HEK293 (cell line): ENCODE results near the gene PKM.
A peak's percentile ranks its signal among the peaks of the same experiment; 100 is the strongest.

Source experiments
- CTCF ChIA-PET: fragments of 350-600 bp; formaldehyde crosslinking; extraction: SDS; loops from one replicate; lab custom pipeline; 2021; ENCODE audit warnings: antibody characterized with exemption; lab: Yijun Ruan, JAX
- POLR2A ChIA-PET: fragments of 300-600 bp; formaldehyde crosslinking; extraction: SDS; loops from one replicate; lab custom pipeline; 2020; ENCODE audit warnings: antibody characterized with exemption, inconsistent platforms; lab: Yijun Ruan, JAX
- H3K27ac ChIP-seq: fragments of 200-500 bp; sonication (Bioruptor generic); 2 replicates; pipeline ENCODE4 v1.5.1; 2014; ENCODE audit warnings: low read depth, low read length, control low read depth, inconsistent platforms; ENCODE audit errors: extremely low read depth
- H3K36me3 ChIP-seq, 2 experiments: fragments of 200-500 bp in 1 of 2; sonication (Bioruptor generic) in 1 of 2; 1 replicate in 1 of 2; 2 replicates in 1 of 2; pipeline ENCODE4 v1.5.1; 2014 to 2017; ENCODE audit warnings: inconsistent platforms in 2 of 2, low read length in 2 of 2; ENCODE audit not compliant: control insufficient read depth in 2 of 2, insufficient read depth in 1 of 2
- H3K4me1 ChIP-seq: fragments of 200-500 bp; sonication (Bioruptor generic); 2 replicates; pipeline ENCODE4 v1.5.1; 2014; ENCODE audit warnings: mild to moderate bottlenecking, low read length, inconsistent platforms; ENCODE audit not compliant: control insufficient read depth, insufficient read depth
- H3K4me3 ChIP-seq: 2 replicates; pipeline ENCODE4 v1.5.1; 2011; ENCODE audit warnings: low read depth, mild to moderate bottlenecking, control low read depth, low read length, moderate library complexity
- H3K9me3 ChIP-seq: fragments of 200-500 bp; sonication (Bioruptor generic); 2 replicates; pipeline ENCODE4 v1.5.1; 2014; ENCODE audit warnings: low read depth, low read length, inconsistent platforms; ENCODE audit not compliant: control insufficient read depth, insufficient read depth
- MZF1 ChIP-seq: fragments of 450-650 bp; formaldehyde crosslinking; IDR thresholded peaks from 2 replicates; pipeline ENCODE4 v1.5.1; 2017; ENCODE audit warnings: missing biosample characterization, missing genetic modification characterization, borderline replicate concordance
- RBAK ChIP-seq: fragments of 450-650 bp; formaldehyde crosslinking; IDR thresholded peaks from 2 replicates; pipeline ENCODE4 v1.5.1; 2016; ENCODE audit warnings: missing biosample characterization, missing genetic modification characterization
- SCRT2 ChIP-seq: fragments of 450-650 bp; formaldehyde crosslinking; IDR thresholded peaks from 2 replicates; pipeline ENCODE4 v1.5.1; 2016; ENCODE audit warnings: missing biosample characterization, missing genetic modification characterization
- ZBTB1 ChIP-seq: fragments of 450-650 bp; formaldehyde crosslinking; IDR thresholded peaks from 2 replicates; pipeline ENCODE4 v1.5.1; 2016; ENCODE audit warnings: missing biosample characterization, missing genetic modification characterization
- ZBTB26 ChIP-seq: fragments of 450-650 bp; formaldehyde crosslinking; optimal IDR thresholded peaks from 2 replicates; pipeline ENCODE3; 2016; ENCODE audit warnings: missing biosample characterization, mild to moderate bottlenecking, missing genetic modification characterization
- ZBTB6 ChIP-seq: fragments of 450-650 bp; formaldehyde crosslinking; IDR thresholded peaks from 2 replicates; pipeline ENCODE4 v1.5.1; 2017; ENCODE audit warnings: missing biosample characterization, missing genetic modification characterization
- ZBTB8A ChIP-seq: fragments of 450-650 bp; formaldehyde crosslinking; IDR thresholded peaks from 2 replicates; pipeline ENCODE4 v1.5.1; 2016; ENCODE audit warnings: missing biosample characterization, missing genetic modification characterization
- ZFP69B ChIP-seq: fragments of 450-650 bp; formaldehyde crosslinking; IDR thresholded peaks from 2 replicates; pipeline ENCODE4 v1.5.1; 2016; ENCODE audit warnings: missing biosample characterization, missing genetic modification characterization
- ZNF23 ChIP-seq: fragments of 450-650 bp; formaldehyde crosslinking; IDR thresholded peaks from 2 replicates; pipeline ENCODE4 v1.5.1; 2016; ENCODE audit warnings: missing biosample characterization, missing genetic modification characterization, borderline replicate concordance
- ZNF341 ChIP-seq: fragments of 450-650 bp; formaldehyde crosslinking; IDR thresholded peaks from 2 replicates; pipeline ENCODE4; 2016; ENCODE audit warnings: low read depth, missing biosample characterization, missing genetic modification characterization
- ZNF394 ChIP-seq: fragments of 450-650 bp; formaldehyde crosslinking; IDR thresholded peaks from 2 replicates; pipeline ENCODE4 v1.5.1; 2016; ENCODE audit warnings: missing biosample characterization, missing genetic modification characterization, mild to moderate bottlenecking, moderate library complexity, borderline replicate concordance
- ZNF423 ChIP-seq: fragments of 450-650 bp; formaldehyde crosslinking; IDR thresholded peaks from 2 replicates; pipeline ENCODE4 v1.5.1; 2016; ENCODE audit warnings: missing biosample characterization, missing genetic modification characterization
- ZNF529 ChIP-seq: fragments of 450-650 bp; formaldehyde crosslinking; IDR thresholded peaks from 2 replicates; pipeline ENCODE4 v1.5.1; 2017; ENCODE audit warnings: missing genetic modification characterization, missing biosample characterization; ENCODE audit not compliant: insufficient replicate concordance
- ZNF555 ChIP-seq: fragments of 450-650 bp; formaldehyde crosslinking; conservative IDR thresholded peaks from 2 replicates; pipeline ENCODE4 v1.5.1; 2017; ENCODE audit warnings: missing biosample characterization, mild to moderate bottlenecking, missing genetic modification characterization, inconsistent platforms
- ZNF610 ChIP-seq: fragments of 450-650 bp; formaldehyde crosslinking; IDR thresholded peaks from 2 replicates; pipeline ENCODE4 v1.5.1; 2016; ENCODE audit warnings: missing biosample characterization, missing genetic modification characterization, borderline replicate concordance
- ZNF621 ChIP-seq: fragments of 450-650 bp; formaldehyde crosslinking; IDR thresholded peaks from 2 replicates; pipeline ENCODE4 v1.5.1; 2017; ENCODE audit warnings: missing biosample characterization, missing genetic modification characterization
- ZNF701 ChIP-seq: fragments of 450-650 bp; formaldehyde crosslinking; IDR thresholded peaks from 2 replicates; pipeline ENCODE4 v1.5.1; 2016; ENCODE audit warnings: missing biosample characterization, missing genetic modification characterization
- ZNF704 ChIP-seq: fragments of 450-650 bp; formaldehyde crosslinking; IDR thresholded peaks from 2 replicates; pipeline ENCODE4 v1.5.1; 2016; ENCODE audit warnings: missing biosample characterization, missing genetic modification characterization
- ZNF707 ChIP-seq: fragments of 450-650 bp; formaldehyde crosslinking; IDR thresholded peaks from 2 replicates; pipeline ENCODE4 v1.5.1; 2016; ENCODE audit warnings: missing biosample characterization, missing genetic modification characterization
- ZNF76 ChIP-seq: fragments of 450-650 bp; formaldehyde crosslinking; IDR thresholded peaks from 2 replicates; pipeline ENCODE4; 2016; ENCODE audit warnings: low read depth, missing biosample characterization, missing genetic modification characterization, borderline replicate concordance
- TF ChIP-seq, protein P1 (sequence below): fragments of 450-650 bp; formaldehyde crosslinking; IDR thresholded peaks from 2 replicates; pipeline ENCODE4 v1.5.1; 2016; ENCODE audit warnings: missing biosample characterization, missing genetic modification characterization
- TF ChIP-seq, protein P2 (sequence below): fragments of 450-650 bp; formaldehyde crosslinking; IDR thresholded peaks from 2 replicates; pipeline ENCODE4 v1.5.1; 2017; ENCODE audit warnings: missing biosample characterization, mild to moderate bottlenecking, missing genetic modification characterization, moderate library complexity
- TF ChIP-seq, protein P3 (sequence below): fragments of 450-650 bp; formaldehyde crosslinking; IDR thresholded peaks from 2 replicates; pipeline ENCODE4 v1.5.1; 2016; ENCODE audit warnings: missing biosample characterization, missing genetic modification characterization

Gene PKM

DNA sequence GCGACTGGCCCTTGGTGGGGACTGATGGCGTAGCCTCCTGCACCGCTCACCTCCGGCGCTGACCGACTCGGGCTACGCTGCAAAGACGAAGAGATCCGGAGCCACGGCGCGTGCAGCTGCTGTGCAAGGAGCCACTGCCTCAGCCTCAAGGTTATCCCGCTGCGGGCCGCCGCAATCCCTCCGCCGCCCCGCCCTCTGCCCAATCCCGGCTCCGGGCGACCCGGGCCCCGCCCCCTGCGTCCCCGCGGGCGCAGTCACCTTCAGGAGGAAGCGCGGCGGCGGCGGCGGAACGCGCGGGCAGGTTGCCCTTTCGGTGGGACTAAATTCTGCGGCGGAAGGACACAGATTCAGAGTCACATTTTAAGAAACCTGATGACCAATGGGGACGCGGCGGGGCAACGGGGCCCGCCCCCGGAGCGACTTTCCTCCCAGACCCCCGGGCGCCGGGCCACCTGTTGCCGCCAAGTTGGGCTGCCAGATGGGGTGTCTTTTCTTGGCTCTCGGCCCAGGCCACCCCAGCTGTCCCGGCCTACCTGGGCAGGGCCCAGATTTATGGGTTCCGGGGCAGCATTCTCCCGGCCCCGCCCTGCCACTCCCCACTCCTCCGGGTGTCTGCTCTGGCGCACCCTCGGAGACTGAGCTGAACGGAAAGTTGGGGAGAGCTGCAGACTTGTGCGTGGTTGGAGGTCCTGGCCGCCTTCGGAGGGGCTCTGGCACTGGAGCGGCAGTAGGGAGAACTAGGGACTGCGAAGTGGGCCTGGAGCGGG, at the start of gene PKM:
PKM (minus strand) TSS at position 125 of the 767 bp plus-strand sequence. CDS start 12,093 bp downstream, outside the sequence.
- Histone ChIP-seq H3K4me1 (peaks cover 19% of the 10 kb centered on the region), H3K36me3 (peaks cover under 1 to 9% of the 10 kb centered on the region in 2 experiments; a peak in 2 of 3 replicates), H3K27ac (peak within 1 kb of the TSS; percentile 98), H3K9me3 (no peaks in the 10 kb centered on the region), H3K4me3 (peak within 1 kb of the TSS; percentile 70)
- ChIA-PET POLR2A (interaction anchor here (0.7 to 4.2 kb wide), 25 partner anchors 10 to 1469 kb away, joined by 3 to 66 read pairs (median 6); partner anchors contain the start of genes BBS4, GRAMD2A, HIGD2B and MYO9A), CTCF (interaction anchor here (0.7 to 2.0 kb wide), 4 partner anchors 9 to 262 kb away, joined by 3 to 6 read pairs (median 4); no protein-coding TSS in a partner anchor)
- TF ChIP-seq, protein P1, sequence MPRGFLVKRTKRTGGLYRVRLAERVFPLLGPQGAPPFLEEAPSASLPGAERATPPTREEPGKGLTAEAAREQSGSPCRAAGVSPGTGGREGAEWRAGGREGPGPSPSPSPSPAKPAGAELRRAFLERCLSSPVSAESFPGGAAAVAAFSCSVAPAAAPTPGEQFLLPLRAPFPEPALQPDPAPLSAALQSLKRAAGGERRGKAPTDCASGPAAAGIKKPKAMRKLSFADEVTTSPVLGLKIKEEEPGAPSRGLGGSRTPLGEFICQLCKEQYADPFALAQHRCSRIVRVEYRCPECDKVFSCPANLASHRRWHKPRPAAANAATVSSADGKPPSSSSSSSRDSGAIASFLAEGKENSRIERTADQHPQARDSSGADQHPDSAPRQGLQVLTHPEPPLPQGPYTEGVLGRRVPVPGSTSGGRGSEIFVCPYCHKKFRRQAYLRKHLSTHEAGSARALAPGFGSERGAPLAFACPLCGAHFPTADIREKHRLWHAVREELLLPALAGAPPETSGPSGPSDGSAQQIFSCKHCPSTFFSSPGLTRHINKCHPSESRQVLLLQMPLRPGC (tag by site-specific recombination): peak; percentile 80
- TF ChIP-seq ZNF621 (no peak), ZBTB8A (tag by site-specific recombination) (peak; percentile 98), RBAK (no peak), ZNF529 (tag by site-specific recombination) (no peak), SCRT2 (tag by site-specific recombination) (peak; percentile 100), MZF1 (no peak; the same call in 1 of the 2 replicates), ZNF76 (peak; percentile 88), ZNF701 (no peak), ZNF707 (tag by site-specific recombination) (no peak), ZBTB6 (tag by site-specific recombination) (peak; percentile 85), ZNF394 (tag by site-specific recombination) (peak; percentile 44; the same call in 1 of the 2 replicates), ZNF704 (tag by site-specific recombination) (no peak; the same call in 1 of the 2 replicates), ZFP69B (tag by site-specific recombination) (peak; percentile 49), ZNF341 (tag by site-specific recombination) (peak; percentile 72), ZNF423 (peak; percentile 81), ZNF23 (tag by site-specific recombination) (no peak), ZNF555 (tag by site-specific recombination) (no peak), ZBTB26 (tag by site-specific recombination) (peak; percentile 95), ZNF610 (tag by site-specific recombination) (peak; percentile 70), ZBTB1 (peak; percentile 55; the same call in 1 of the 2 replicates)
- TF ChIP-seq, protein P2, sequence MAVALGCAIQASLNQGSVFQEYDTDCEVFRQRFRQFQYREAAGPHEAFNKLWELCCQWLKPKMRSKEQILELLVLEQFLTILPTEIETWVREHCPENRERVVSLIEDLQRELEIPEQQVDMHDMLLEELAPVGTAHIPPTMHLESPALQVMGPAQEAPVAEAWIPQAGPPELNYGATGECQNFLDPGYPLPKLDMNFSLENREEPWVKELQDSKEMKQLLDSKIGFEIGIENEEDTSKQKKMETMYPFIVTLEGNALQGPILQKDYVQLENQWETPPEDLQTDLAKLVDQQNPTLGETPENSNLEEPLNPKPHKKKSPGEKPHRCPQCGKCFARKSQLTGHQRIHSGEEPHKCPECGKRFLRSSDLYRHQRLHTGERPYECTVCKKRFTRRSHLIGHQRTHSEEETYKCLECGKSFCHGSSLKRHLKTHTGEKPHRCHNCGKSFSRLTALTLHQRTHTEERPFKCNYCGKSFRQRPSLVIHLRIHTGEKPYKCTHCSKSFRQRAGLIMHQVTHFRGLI (tag by site-specific recombination): peak; percentile 87
- TF ChIP-seq, protein P3, sequence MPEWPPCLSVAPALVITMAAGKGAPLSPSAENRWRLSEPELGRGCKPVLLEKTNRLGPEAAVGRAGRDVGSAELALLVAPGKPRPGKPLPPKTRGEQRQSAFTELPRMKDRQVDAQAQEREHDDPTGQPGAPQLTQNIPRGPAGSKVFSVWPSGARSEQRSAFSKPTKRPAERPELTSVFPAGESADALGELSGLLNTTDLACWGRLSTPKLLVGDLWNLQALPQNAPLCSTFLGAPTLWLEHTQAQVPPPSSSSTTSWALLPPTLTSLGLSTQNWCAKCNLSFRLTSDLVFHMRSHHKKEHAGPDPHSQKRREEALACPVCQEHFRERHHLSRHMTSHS (tag by site-specific recombination): no peak
